Gastrocnemius medialis (tissue), 4 donors: Measurements from ENCODE around the gene MEN1. TPM values are rescaled to one million over a fixed set of nuclear protein-coding genes. Genes with fewer than 3 reads are reported as not detected.

Experiments
- ATAC-seq, 2 donors: fragments of 150-250 bp; one replicate each; pipeline ENCODE4 v1.9.1; 2016
- DNase-seq, 2 donors: peaks; one replicate each; pipeline ENCODE4 v3.0.0-alpha.2; 2019
- H3K27ac ChIP-seq, 4 donors: fragments of 200-600 bp; sonication (generic); 1 replicate in 1 of 4; 2 replicates in 3 of 4; pipeline ENCODE4 v1.5.1; 2016 to 2018; ENCODE audit warnings: mild to moderate bottlenecking in 2 of 4, moderate library complexity in 1 of 4
- H3K27me3 ChIP-seq, 3 donors: fragments of 200-600 bp; sonication (generic) in 2 of 3; 1 replicate in 1 of 3; 2 replicates in 2 of 3; pipeline versions ENCODE4 v1.5.1 to v1.6.0; 2016 to 2019; ENCODE audit warnings: mild to moderate bottlenecking in 1 of 3, moderate library complexity in 1 of 3
- H3K36me3 ChIP-seq, 2 donors: fragments of 200-600 bp; sonication (generic) in 1 of 2; one replicate each; pipeline ENCODE4 v1.5.1; 2017 to 2018
- H3K4me1 ChIP-seq, 2 donors: fragments of 200-600 bp; sonication (generic) in 1 of 2; one replicate each; pipeline ENCODE4 v1.5.1; 2016 to 2017; ENCODE audit warnings: mild to moderate bottlenecking in 2 of 2
- H3K4me3 ChIP-seq, 4 donors: fragments of 200-600 bp; sonication (generic) in 3 of 4; 1 replicate in 1 of 4; 2 replicates in 3 of 4; pipeline ENCODE4 v1.5.1; 2016 to 2019; ENCODE audit warnings: mild to moderate bottlenecking in 2 of 4
- H3K9me3 ChIP-seq, 3 donors: fragments of 200-600 bp; sonication (generic) in 2 of 3; 1 replicate in 1 of 3; 2 replicates in 2 of 3; pipeline ENCODE4 v1.5.1; 2016 to 2019
- POLR2A ChIP-seq, 2 donors: fragments of 450-650 bp; IDR thresholded peaks; one replicate each; pipeline ENCODE4 v1.6.1; 2017; ENCODE audit warnings: antibody characterized with exemption in 2 of 2, mild to moderate bottlenecking in 2 of 2, moderate library complexity in 2 of 2
- in situ Hi-C, 4 donors: fragments of 200-750 bp; cut with MboI; loops; one replicate each; pipeline versions ENCODE4 v1.15.0 to v1.8.0; 2017; ENCODE audit warnings: low sequenced_read_pairs in 4 of 4
- intact Hi-C: fragments of 100-400 bp; cut with DNase I; formaldehyde crosslinking; loops from one replicate; pipeline ENCODE4 v1.15.1; 2023; ENCODE audit warnings: low total_unique reads
- total RNA-seq, 4 donors: library from RNA; depleted of rRNA; stranded (reverse); fragments of >200 nt; gene quantifications; one replicate each; pipeline versions ENCODE4 v1.1.0 to v1.2.3, GENCODE V29; 2016
- TF ChIP-seq, protein P1 (sequence below), 5 experiments: fragments of 450-650 bp in 3 of 5; fragments of 200-600 bp in 2 of 5; sonication (generic) in 2 of 5; IDR thresholded peaks in 4 of 5; conservative IDR thresholded peaks in 1 of 5; 1 replicate in 4 of 5; 2 replicates in 1 of 5; pipeline ENCODE4 v1.5.1; 2016 to 2019; ENCODE audit warnings: antibody characterized with exemption in 5 of 5, mild to moderate bottlenecking in 3 of 5, moderate library complexity in 3 of 5

The MEN1 gene
- total RNA-seq, 4 donors from 2014 or later = 7.4 to 12.2 (median 9.8) TPM

- H3K27me3 ChIP-seq = no peaks in the 10 kb centered on the region
- no peaks in the 10 kb centered on the region for H3K9me3 ChIP-seq
- in situ Hi-C loops = no loop called here
- H3K4me3 ChIP-seq = no peak overlapping the region
- peaks cover 16 to 60% of the 10 kb centered on the region in 2 donors for H3K36me3 ChIP-seq
- peak overlapping the region; percentile 91 to 99 (median 94) for H3K27ac ChIP-seq
- ATAC-seq = no peak
- intact Hi-C loops = no loop called here
- TF ChIP-seq POLR2A (IDR thresholded peaks at IDR 0.05) = no peak
- TF ChIP-seq, protein P1, sequence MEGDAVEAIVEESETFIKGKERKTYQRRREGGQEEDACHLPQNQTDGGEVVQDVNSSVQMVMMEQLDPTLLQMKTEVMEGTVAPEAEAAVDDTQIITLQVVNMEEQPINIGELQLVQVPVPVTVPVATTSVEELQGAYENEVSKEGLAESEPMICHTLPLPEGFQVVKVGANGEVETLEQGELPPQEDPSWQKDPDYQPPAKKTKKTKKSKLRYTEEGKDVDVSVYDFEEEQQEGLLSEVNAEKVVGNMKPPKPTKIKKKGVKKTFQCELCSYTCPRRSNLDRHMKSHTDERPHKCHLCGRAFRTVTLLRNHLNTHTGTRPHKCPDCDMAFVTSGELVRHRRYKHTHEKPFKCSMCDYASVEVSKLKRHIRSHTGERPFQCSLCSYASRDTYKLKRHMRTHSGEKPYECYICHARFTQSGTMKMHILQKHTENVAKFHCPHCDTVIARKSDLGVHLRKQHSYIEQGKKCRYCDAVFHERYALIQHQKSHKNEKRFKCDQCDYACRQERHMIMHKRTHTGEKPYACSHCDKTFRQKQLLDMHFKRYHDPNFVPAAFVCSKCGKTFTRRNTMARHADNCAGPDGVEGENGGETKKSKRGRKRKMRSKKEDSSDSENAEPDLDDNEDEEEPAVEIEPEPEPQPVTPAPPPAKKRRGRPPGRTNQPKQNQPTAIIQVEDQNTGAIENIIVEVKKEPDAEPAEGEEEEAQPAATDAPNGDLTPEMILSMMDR (IDR thresholded peaks at IDR 0.05 in 4 of 5, conservative IDR thresholded peaks at IDR 0.05 in 1 of 5) = no peak
- DNase-seq = peak in 1 of 2 donors; percentile 14
- H3K4me1 ChIP-seq = peaks cover 70 to 71% of the 10 kb centered on the region in 2 donors
Measured at GRCh38 chr11:64764753-64765152, 45.6 kb downstream of the MEN1 start.

GRCh38 chr11:64764040-64764611 is 46.2 kb downstream of the MEN1 start:
- Histone ChIP-seq H3K27me3 (no peaks in the 10 kb centered on the region), H3K4me1 (peaks cover 75 to 77% of the 10 kb centered on the region in 2 donors), H3K9me3 (no peaks in the 10 kb centered on the region), H3K36me3 (peaks cover 12 to 54% of the 10 kb centered on the region in 2 donors), H3K27ac (peak overlapping the region; percentile 91 to 99 (median 94)), H3K4me3 (no peak overlapping the region)
- DNase-seq (peak in 1 of 2 donors; percentile 32), ATAC-seq (no peak)
- in situ Hi-C loops (no loop called here), intact Hi-C loops (no loop called here)
- TF ChIP-seq, protein P1 (IDR thresholded peaks at IDR 0.05 in 4 of 5, conservative IDR thresholded peaks at IDR 0.05 in 1 of 5) = no peak
- no peak for TF ChIP-seq POLR2A (IDR thresholded peaks at IDR 0.05)

- intact Hi-C loops (loop anchor here (1.0 to 2.0 kb wide), 2 partner anchors 13 to 20 kb away; no protein-coding TSS in a partner anchor), in situ Hi-C loops (no loop called here)
- Histone ChIP-seq H3K27ac (peak overlapping the region; percentile 91 to 99 (median 94)), H3K36me3 (peaks cover 8 to 48% of the 10 kb centered on the region in 2 donors), H3K27me3 (no peaks in the 10 kb centered on the region), H3K4me3 (no peak overlapping the region), H3K9me3 (no peaks in the 10 kb centered on the region), H3K4me1 (peaks cover 80 to 83% of the 10 kb centered on the region in 2 donors)
- DNase-seq (peak in 1 of 2 donors; percentile 52), ATAC-seq (no peak)
- TF ChIP-seq POLR2A (IDR thresholded peaks at IDR 0.05) = no peak
- TF ChIP-seq, protein P1 (IDR thresholded peaks at IDR 0.05 in 4 of 5, conservative IDR thresholded peaks at IDR 0.05 in 1 of 5) = no peak
Measured at GRCh38 chr11:64763526-64764039, 46.8 kb downstream of the MEN1 start.

GRCh38 chr11:64762674-64763525 is 47.5 kb downstream of the MEN1 start:
- Histone ChIP-seq H3K27ac (peak overlapping the region; percentile 91 to 99 (median 94)), H3K36me3 (peaks cover 8 to 41% of the 10 kb centered on the region in 2 donors), H3K4me3 (peak overlapping the region in 1 of 4 donors; percentile 24), H3K9me3 (no peaks in the 10 kb centered on the region), H3K4me1 (peaks cover 79 to 85% of the 10 kb centered on the region in 2 donors), H3K27me3 (no peaks in the 10 kb centered on the region)
- in situ Hi-C loops = no loop called here
- peak; percentile 24 to 57 for ATAC-seq
- intact Hi-C loops = loop anchor here (1.0 to 2.0 kb wide), 2 partner anchors 14 to 20 kb away; no protein-coding TSS in a partner anchor
- TF ChIP-seq, protein P1 (IDR thresholded peaks at IDR 0.05 in 4 of 5, conservative IDR thresholded peaks at IDR 0.05 in 1 of 5) = no peak
- peak in 1 of 2 donors; percentile 24 for TF ChIP-seq POLR2A (IDR thresholded peaks at IDR 0.05)
- peak in 1 of 2 donors; percentile 97 for DNase-seq
